Mucosa of descending colon (tissue), 3 donors: ENCODE measurements around the gene TBX15. TPM values are rescaled to one million over a fixed set of nuclear protein-coding genes. Genes with fewer than 3 reads are reported as not detected.
"Not testable (repeated sequence)": the region's sequence is repeated elsewhere in the genome, so short reads cannot be mapped to it uniquely, and the experiment has no call there.

Experiments
- ATAC-seq: fragments of 200-7000 bp; cut with Tn5 transposase; one replicate; pipeline ENCODE4 v1.9.1; 2020; ENCODE audit warnings: mild to moderate bottlenecking, moderate library complexity
- DNase-seq, 3 donors: peaks; one replicate each; pipeline ENCODE4 v3.0.0-alpha.2; 2020
- H3K36me3 ChIP-seq: fragments of 200-600 bp; one replicate; pipeline ENCODE4 v1.8.0; 2021; ENCODE audit warnings: low read depth, mild to moderate bottlenecking
- H3K4me1 ChIP-seq: fragments of 200-600 bp; one replicate; pipeline ENCODE4 v1.8.0; 2021; ENCODE audit warnings: low read depth, mild to moderate bottlenecking
- H3K4me3 ChIP-seq: fragments of 200-600 bp; one replicate; pipeline ENCODE4 v1.8.0; 2021; ENCODE audit warnings: mild to moderate bottlenecking
- H3K9me3 ChIP-seq: fragments of 200-600 bp; one replicate; pipeline ENCODE4 v1.8.0; 2021; ENCODE audit warnings: mild to moderate bottlenecking
- CTCF ChIP-seq: fragments of 200-600 bp; IDR thresholded peaks from one replicate; pipeline ENCODE4 v1.8.0; 2022; ENCODE audit warnings: antibody characterized with exemption, mild to moderate bottlenecking
- intact Hi-C, 2 donors: fragments of 100-400 bp; cut with DNase I in 1 of 2; cut with micrococcal nuclease in 1 of 2; formaldehyde crosslinking; loops; one replicate each; pipeline versions ENCODE4 v1.11.0 to v1.11.1; 2022; cut with DNase I, micrococcal nuclease
- total RNA-seq, 3 donors: library from RNA; stranded (reverse); fragmentation: NEBNext Ultra II Directional in 2 of 3; extraction: Animal tissue kit (Norgen Biotek cat#: 25700) in 2 of 3; gene quantifications; one replicate each; pipeline versions ENCODE4 v1.2.1 to v1.2.4, GENCODE V29; 2021 to 2023
- donor health status: DM: no; HTN: no; CAD: no; lungs with moderate emphysema.
- donor health status: DM: no; HTN: no; CAD: no.
- donor health status: DM: no; HTN: yes; CAD: no.

The TBX15 gene
- total RNA-seq, 3 donors from 2014 or later = not detected

GRCh38 chr1:118958140-118958539 is 30.0 kb downstream of the TBX15 start:
- DNase-seq (peak in 1 of 3 donors; percentile 2), ATAC-seq (peak; percentile 32)

GRCh38 chr1:118957579-118957978 is 30.6 kb downstream of the TBX15 start:
- intact Hi-C loops, ATAC-seq, H3K4me3 ChIP-seq, H3K9me3 ChIP-seq, DNase-seq, H3K36me3 ChIP-seq, H3K4me1 ChIP-seq: not testable (repeated sequence)

More at GRCh38 chr1:118958140-118958539, 30.0 kb downstream of the TBX15 start:
- no peak for TF ChIP-seq CTCF
- intact Hi-C loops = no loop called here
- Histone ChIP-seq H3K36me3 (no peaks in the 10 kb centered on the region), H3K4me3 (no peak overlapping the region), H3K4me1 (no peaks in the 10 kb centered on the region), H3K9me3 (no peaks in the 10 kb centered on the region)

DNA sequence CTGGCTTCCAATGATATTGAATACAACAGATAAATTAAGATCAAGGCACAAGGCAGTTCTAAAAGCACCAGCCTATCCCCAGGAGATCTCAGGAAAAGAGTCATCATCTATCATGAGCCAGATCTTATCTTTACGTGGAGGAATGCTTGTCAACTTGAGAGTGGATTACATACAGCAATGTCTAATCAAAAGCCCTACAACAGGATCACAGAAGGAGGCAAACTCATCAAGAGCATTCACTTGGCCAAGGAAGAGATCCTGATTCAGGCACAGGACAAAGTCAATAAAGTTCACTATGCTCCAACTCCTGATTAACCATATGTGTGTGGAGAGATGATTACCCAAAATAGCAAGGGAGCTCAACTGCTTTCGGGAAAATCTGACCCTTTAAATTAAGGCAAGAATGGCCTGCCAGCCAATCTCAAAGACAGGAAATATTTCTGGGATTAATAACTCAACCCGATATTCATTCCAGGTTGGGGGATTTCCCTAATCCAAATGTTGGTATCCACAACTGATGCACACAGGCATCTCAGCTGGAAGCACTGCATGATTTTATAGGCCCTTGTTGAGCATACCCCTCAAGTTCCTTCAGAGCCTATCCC is 33.7 kb downstream of the TBX15 start:
- no peak for TF ChIP-seq CTCF
- H3K4me3 ChIP-seq = no peak overlapping the region
- no peaks in the 10 kb centered on the region for H3K4me1 ChIP-seq
- ATAC-seq (no peak), DNase-seq (no peak)
- H3K36me3 ChIP-seq = no peaks in the 10 kb centered on the region
- no peaks in the 10 kb centered on the region for H3K9me3 ChIP-seq
- intact Hi-C loops = no loop called here

DNA sequence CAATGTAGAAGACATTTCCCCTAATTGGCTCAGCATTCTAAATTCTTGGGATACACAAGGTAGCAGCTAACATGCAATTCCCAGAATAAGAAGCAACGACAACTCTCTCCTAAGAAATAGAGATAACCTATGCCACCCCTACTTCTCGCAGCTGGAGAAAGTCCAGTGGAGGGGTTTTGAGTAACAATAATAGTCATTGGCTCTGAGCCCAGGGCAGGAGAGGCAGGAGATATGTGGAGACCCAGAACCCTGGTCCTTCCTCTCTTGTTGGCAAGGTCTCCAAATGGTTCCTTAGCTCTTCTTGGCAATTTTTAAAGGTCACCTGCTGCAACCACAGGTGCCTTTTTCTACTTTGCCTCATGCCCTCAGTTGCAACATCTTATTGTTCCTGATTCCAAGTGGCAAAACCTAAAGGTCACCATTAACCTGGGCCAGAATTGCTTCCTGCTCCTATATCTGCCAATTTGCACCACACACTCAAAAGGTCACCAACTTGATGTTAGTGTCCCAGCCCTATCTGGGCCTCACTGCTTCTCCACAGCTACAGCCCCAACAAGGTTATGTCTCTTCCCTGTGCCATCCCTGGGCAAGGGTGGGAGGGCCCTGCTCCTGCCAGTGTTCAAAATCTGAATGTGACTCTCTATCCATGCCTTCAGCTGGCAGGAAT is 36.7 kb downstream of the TBX15 start:
- Histone ChIP-seq H3K4me3 (no peak overlapping the region), H3K36me3 (no peaks in the 10 kb centered on the region), H3K9me3 (no peaks in the 10 kb centered on the region), H3K4me1 (no peaks in the 10 kb centered on the region)
- intact Hi-C loops = no loop called here
- no peak for DNase-seq
- TF ChIP-seq CTCF = no peak
- no peak for ATAC-seq

DNA sequence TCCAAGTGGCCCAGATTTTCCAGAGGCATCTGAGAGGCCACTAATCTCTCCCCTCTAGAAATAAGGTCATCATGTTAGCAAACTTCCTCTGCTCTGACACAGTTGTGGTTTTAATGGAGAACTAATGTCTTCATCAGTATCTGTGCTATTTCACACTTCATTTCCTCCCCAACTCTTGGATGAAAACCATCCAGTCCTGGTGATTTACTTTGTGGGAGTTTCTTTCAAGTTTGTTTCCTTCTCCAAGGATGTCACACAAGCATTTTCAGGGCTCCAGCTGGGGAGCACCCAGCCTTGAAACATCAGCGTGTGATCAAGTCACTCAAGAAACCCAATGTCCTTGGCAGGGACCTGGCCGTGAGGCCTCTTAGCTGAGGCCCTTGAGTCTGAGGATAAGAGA is 38.8 kb downstream of the TBX15 start:
- intact Hi-C loops = no loop called here
- Histone ChIP-seq H3K4me1 (no peaks in the 10 kb centered on the region), H3K36me3 (no peaks in the 10 kb centered on the region), H3K4me3 (no peak overlapping the region), H3K9me3 (no peaks in the 10 kb centered on the region)
- ATAC-seq = no peak
- no peak for TF ChIP-seq CTCF
- DNase-seq = no peak

- ATAC-seq = no peak
- H3K9me3 ChIP-seq = no peaks in the 10 kb centered on the region
- no peaks in the 10 kb centered on the region for H3K4me1 ChIP-seq
- no peak overlapping the region for H3K4me3 ChIP-seq
- intact Hi-C loops = no loop called here
- no peaks in the 10 kb centered on the region for H3K36me3 ChIP-seq
- no peak for TF ChIP-seq CTCF
- no peak for DNase-seq
Measured at GRCh38 chr1:118948846-118949245, 39.3 kb downstream of the TBX15 start.
